Activated CD4-positive, alpha-beta T cell treated with anti-CD3 and anti-CD28 coated beads, Interleukin-2, amount 50 U/mL, for 1 hour (primary cell): ENCODE measurements around the gene ASB16.
"Not testable (repeated sequence)": the region's sequence is repeated elsewhere in the genome, so short reads cannot be mapped to it uniquely, and the experiment has no call there.

Experiments used
- DNase-seq: peaks from one replicate; pipeline ENCODE4 v3.0.0-alpha.2; 2020

ASB16 gene

DNA sequence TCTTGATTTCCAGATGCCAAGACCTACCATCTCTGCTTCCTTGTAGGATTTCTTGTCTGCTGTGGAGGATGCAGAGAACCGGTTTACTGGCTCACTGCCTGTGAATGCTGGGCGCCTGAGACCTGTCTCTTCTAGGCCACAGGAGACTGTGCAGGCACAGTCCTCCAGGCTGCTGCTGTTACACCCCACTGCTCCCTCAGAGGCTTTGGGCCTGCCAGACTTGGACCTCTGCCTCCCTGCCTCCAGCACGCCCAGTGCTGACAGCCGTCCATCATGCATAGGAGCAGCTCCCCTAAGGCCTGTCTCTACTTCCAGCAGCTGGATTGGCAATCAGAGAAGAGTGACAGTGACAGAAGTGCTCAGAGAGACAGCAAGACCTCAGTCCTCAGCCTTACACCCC lies 22.7 kb upstream of the ASB16 start:
- DNase-seq: no peak

DNA sequence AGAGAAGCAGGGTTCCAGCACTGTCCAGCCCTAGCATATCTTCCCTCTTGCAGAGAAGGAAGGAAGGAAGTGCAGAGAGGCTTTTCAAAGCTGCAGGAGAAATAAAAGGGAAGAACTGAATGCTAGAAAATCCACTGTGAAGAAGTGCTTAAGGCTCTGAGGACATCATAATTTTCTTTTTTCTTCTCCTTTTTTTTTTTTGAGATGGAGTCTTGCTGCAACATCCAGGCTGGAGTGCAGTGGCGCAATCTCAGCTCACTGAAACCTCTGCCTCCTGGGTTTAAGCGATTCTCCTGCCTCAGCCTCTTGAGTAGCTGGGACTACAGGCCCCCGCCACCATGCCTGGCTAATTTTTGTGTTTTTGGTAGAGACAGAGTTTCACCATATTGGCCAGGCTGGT lies 21.4 kb upstream of the ASB16 start:
- DNase-seq: not testable (repeated sequence)

DNA sequence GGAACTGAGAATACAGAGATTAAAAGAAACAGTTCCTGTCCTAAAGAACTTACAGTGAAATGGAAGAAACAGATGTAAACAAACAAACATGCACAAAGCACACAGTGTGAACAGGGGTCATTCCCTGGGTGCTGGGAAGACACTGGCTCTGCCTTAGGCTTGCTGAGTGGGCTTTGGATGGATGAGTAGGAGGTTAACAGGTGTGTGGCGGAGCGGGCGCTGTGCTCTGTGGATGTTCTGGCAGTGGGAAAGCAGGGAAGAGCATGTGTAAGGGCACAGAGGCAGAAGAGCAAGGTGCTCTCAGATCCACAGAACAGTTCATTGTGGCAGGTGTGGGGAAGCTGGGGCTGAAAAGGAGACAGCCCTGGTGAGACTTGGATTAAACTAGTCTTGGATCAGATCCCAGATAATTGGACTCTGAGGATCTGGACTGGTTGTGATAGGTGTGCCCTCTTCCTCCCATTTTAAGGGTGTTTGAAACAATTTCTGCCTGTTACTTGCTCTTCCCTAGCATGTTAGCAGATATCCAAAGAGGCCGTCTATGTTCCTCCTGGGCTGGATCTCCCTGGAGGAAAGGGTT lies 20.7 kb upstream of the ASB16 start:
- DNase-seq: no peak

DNA sequence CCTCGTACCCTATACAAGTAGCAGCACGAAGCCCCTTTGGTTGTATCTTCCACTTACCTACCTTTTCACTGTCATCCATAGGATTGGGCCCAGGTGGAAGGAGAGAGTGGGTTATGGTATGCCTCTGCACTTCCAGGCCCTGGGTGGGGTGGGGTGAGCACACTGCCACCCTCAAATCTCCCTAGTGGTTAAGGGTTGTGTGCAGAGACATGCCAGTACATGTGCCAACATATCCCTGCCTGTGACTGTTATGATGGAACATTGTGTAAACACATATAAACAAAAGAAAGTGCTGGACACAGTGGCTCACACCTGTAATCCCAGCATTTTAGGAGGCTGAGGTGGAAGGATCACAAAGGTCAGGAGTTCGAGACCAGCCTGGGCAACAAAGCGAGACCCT lies 17.6 kb upstream of the ASB16 start:
- DNase-seq: no peak

DNA sequence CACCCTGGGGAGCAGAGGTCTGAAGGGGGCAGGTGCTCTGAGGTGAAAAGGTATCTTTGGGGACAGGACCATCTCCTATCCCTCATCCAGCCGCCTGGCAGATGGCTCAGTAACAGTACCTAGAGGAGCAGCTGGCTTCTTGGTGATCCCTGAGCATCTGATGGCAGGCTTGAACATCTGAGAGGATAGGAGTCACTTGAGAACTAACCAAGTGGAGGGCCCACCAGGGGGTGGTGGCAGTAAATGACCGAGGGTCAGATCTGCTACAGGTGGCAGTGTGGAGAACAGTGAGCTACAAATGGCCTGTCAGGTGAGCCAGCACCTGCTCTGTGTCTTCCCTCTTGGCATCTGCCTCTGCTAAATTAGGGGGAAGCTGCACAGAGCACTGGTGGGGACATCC lies 15.0 kb upstream of the ASB16 start:
- DNase-seq: no peak

DNA sequence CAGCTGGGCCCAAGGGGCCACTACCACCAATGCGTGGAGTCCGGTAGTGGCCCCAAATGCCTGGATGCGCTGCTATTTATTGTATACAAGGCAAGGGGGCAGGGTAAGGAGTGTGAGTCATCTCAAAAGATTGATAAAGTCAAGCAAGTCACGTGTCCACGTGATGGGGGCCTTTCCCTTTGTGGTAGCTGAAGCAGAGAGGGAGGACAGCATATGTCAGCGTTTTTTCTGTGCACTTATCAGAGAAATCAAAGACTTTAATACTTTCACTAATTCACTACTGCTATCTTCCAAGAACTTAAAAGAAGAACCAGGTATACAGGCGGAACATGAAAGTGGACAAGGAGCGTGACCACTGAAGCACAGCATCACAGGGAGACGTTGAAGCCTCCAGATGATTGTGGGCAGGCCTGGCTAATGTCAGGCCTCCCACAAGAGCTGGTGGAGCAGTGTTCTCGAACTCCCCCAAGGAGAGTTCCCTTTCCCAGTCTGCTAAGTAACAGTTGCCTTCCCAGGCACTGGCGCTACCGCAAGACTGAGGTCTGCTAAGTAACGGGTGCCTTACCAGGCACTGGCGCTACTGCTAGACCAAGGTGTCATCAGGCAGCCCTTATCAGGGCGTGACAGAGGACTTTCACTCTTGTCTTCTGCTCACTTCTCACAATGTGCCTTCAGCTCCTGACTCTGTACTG lies 10.8 kb upstream of the ASB16 start:
- peak; percentile 24 for DNase-seq

DNA sequence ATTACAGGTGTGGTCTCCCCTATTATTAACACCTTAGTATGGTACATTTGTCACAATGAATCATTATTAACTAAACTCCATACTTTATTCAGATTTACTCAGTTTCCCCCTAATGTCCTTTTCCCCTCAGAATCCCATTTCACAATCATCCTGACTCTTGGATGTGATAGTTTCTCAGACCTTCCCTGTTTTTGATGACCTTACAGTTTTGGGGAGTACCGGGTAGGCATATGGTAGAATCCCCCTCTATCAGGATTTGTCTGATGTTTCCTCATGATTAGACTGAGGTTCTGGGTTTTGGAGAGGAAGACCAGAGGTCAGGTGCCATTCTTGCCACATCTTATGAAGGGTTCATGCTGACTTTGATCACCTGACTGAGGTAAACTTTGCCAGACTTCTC lies 6.0 kb upstream of the ASB16 start:
- no peak for DNase-seq

DNA sequence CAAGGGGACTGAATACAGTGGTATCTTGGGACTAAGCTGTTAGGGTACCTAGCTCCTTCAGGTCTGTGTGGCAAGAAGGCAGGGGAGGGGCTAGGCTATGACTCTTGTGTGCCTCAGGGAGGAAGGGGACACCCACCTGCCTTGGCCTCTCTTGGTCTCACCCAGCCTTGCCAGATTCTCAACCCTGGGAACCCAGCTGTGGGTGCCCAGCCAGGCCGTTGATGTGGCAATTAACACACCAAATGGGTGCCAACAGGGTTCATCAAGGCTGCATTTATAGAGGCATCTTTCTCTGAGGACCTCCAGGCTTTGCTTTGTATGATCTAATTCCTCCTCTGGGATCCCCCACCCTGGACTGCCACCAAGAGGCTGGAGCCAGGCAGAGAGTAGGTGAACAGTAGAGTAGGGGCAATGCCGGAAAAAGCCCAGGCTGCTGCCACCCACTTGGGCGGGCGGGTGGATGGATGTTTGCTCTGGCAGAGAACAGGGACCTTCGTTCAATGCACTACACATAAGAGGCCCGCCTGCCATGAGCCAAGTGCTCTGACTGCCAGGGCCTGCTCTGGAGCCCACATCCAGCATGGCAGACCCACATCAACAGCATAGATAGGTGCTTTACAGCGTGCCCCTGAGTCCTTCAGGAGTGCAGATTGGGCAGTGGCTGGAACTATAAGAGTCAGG lies 3.2 kb upstream of the ASB16 start:
- DNase-seq: no peak

DNA sequence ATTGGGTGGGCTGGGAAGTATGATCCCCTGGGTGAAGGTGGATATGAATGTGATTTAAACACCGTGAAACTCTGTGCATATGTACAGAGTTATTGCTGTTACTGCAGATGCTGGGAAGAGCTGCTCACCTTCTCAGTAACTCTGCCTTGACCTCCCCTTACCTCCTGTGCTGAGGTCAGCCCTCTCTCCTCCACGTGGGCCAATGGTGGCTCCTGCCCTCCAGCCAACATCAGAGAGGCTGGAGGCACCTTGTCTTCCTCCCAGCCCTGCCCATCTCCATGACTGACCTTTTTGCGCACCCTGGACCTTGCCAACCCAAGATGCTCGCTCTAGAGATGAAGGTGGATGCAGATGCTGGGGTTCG lies 387 bp upstream of the ASB16 start:
- DNase-seq: no peak

DNA sequence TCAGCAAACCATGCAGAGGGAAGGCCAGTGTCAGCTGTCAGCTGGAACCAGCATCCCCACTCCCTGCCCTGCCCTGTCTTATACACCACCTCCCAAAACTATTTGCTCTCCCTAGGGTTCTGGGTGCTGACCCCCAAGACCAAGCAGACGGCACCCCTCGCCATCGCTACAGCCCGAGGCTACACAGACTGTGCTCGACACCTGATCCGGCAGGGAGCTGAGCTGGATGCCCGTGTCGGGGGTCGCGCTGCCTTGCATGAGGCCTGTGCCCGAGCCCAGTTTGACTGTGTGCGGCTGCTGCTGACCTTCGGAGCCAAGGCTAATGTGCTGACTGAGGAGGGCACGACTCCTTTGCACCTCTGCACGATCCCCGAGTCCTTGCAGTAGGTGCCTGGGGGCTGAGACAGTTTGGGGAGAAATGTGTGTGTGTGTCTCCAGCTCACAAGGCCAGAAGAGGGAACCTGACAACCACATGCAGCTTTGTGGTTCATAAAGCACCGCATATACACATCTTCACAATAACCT lies 1.5 kb downstream of the ASB16 start:
- no peak for DNase-seq

DNA sequence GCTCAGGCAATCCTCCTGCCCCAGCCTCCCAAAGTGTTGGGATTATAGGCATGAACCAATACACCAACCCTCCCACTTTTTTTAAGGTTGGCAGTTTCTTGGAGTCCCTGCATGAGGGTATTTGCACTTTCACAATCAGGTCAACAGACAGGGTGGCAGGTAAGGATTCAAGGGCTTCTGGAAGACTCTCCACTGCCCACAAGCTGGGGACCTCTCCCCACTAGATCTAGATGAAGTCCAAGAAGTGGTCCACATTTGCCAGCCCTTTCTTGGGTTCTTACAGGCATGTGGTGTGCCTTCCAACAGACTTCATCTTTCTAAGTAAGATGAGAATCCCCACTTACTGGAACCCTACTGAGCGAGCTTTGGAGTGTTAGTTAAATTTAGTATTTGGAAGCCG lies 3.9 kb downstream of the ASB16 start:
- DNase-seq: no peak

DNA sequence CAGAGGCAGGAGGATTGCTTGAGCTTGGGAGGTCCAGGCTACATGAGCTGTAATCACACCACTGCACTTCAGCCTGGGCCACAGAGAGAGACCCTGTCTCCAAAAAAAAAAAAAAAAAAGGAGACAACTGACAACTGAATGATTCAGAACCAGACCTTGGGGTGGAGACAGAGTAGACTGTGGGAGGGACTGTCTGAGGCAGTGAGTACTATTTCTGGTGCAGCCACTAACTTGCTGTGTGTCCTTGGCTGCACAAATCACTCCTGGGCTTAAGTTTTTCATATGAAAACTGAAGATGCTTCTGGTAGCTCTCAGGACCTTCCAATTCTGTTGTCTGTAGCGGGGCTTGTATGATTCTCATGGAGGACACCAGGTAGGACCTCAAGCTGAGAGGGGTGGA lies 5.8 kb downstream of the ASB16 start:
- no peak for DNase-seq

DNA sequence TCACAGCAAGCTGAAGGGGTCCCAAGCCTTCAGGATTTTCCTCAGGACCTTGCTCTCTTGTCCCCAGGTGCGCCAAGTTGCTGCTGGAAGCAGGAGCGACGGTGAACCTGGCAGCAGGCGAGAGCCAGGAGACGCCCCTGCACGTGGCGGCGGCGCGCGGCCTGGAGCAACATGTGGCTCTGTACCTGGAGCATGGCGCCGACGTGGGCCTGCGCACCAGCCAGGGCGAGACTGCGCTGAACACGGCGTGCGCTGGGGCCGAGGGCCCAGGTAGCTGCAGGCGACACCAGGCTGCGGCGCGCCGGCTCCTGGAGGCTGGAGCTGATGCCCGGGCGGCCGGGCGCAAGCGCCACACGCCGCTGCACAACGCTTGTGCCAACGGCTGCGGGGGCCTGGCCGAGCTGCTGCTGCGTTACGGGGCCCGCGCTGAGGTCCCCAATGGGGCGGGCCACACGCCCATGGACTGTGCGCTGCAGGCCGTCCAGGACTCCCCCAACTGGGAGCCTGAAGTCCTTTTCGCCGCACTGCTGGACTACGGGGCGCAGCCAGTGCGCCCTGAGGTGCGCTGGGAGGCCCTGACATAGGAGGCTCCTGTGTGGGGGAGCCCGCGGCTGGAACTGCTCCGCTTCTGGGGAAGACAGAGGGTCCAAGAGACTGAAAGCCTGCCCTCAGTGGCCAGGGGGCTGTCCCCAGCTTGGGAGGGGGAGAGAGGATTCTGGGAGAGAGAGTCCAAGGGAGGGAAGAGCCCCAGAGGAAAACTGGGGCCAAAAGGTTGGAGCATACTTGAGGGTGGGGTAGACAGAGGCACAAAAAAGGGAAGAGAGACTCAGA lies 6.4 kb downstream of the ASB16 start:
- no peak for DNase-seq

DNA sequence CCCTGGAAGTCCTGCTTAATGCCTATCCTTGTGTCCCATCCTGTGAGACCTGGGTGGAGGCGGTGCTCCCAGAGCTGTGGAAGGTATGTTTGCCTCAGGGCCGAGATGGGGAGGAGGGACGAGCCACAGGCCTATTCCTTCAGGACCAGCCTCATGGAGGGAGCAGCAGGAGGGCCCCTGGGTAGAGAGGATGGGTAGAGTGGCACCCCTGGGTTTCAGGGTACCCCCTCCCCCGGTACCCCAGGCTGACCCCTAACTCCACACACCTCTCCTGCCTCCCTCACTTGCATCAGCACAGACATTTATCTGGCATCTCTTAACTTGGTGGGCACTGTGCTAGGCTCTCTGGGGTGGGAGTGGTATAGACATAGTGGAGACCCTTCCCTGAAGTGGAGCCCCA lies 7.1 kb downstream of the ASB16 start:
- DNase-seq: no peak

DNA sequence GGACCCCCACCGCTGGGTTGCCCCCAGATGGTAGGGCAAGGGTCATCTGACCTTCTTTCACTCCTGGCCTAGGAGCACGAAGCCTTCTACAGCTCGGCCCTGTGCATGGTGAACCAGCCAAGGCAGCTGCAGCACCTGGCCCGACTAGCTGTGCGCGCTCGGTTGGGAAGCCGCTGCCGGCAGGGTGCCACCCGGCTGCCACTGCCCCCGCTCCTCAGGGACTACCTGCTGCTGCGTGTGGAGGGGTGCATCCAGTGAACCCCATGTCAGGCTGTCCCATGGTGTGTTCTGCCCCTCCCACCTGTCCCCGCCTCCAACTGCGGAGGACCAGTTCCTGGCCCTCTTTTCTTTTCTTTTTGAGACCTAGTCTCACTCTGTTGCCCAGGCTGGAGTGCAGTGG lies 7.6 kb downstream of the ASB16 start:
- no peak for DNase-seq

DNA sequence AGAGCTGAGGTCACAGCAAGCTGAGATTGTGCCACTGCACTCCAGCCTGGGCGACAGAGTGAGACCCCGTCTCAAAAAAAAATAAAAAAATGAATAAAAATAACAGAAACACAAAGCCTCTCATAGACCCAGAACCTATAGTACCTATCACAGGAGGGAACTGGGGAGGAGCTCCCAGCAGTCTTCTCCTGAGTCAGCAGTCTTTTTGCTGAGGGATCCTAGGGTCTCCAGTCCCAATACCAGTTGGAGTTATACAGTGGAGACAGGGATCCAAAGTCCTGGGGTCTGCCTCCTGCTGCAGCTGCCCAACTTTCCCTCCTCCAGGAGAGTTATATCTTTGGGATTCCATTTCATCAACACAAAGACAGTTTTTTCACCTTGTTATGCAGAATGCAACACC lies 12.5 kb downstream of the ASB16 start:
- no peak for DNase-seq

DNA sequence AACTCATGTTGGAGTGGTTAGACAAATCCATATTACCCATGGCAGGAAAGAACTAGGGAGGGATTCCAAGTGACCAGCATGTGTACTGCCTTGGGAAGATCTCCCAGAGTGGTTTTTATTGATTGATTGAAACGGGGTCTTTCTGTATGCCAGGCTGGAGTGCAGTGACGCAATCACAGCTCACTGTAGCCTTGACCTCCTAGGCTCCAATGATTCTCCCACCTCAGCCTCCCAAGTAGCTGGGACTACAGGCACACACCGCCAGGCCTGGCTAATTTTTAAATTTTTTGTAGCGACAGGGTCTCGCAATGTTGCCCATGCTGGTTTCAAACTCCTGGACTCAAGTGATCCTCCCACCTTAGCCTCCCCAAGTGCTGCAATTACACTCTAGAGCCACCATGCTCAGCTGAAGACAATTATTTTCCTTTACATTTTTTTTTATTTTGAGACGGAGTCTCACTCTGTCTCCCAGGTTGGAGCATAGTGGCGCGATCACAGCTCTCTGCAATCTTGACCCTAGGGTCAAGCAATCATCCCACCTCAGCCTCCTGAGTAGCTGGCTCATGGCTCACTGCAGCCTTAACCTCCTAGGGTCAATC lies 13.8 kb downstream of the ASB16 start:
- no peak for DNase-seq

DNA sequence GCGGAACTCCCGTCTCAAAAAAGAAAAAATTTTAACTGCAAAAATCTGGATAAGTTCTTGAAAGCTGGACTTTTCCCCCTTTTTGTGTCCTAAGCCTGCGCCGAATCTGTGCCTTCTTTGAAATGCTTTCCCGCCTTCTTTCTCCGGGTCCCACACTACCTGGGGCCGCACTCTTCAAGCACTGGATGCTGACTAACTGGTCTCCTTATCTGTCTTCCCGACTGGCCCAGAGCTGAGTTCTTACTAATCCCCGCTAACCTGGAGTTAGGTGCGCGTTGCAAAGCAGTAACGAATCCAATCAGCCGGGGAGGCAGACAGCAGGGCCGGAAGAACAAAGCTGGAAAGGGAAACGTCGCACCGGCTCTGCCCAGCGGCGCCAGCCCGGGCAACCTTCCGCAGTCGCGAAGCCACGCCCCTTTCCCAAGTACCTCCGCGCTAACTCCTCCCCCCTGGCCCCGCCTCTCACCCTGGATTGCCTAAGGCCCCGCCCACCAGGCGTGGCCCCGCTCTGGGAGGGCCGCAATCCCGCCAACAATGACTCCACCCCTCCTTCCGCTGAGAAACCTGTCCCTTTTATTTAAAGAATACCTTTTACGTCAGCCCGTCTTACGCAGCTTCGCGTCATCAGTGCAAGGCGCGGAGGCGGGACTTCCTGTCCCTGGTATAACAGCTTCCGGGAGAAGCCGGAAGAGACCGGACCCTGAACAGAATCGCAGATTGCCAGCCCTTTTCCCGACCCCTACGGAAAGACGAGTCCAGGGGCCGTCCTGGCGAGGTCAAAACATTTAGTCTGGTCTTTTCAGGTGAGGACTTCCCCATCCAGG lies 16.0 kb downstream of the ASB16 start, which contains the start of gene TMUB2:
TMUB2 (plus strand) TSS at position 666 of the 824 bp plus-strand sequence. CDS start 737 bp downstream, outside the sequence.
- DNase-seq: peak; percentile 100

DNA sequence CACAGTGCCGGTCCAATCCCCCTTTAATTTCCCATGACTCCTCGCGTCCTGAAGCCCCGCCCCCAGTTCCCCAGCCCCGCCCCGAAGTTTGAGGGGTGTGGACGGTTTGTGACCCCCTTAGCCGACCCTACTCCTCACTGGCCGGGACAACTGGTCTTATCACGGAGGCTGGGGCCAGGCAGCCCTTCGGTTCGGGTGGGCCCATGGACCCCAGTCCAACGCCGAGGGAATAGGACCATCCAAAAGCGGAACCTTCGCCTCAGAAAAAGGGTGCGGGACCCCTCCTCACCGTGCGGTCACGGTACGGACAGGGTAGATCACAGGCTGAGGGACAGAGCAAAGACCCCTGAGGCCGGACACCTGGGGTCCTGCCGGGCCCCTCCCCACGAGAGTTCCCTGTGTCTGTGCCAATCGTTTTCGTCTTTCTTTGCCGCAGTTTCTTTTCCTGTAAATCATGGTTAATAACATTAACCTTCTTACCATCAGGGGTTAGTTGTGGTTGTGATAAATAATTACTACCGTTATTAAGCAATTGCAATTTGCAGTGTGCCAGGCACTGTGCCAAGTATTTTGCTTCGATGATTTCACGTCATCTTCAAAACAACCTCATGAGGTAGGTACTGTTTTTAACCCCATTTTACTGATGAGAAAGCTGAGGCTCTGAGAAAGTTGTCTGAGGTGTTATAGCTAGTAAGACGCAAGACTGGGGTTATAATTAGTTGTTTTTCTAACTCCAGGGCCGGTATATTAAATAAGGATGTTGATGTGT lies 16.8 kb downstream of the ASB16 start:
- peak; percentile 32 for DNase-seq

DNA sequence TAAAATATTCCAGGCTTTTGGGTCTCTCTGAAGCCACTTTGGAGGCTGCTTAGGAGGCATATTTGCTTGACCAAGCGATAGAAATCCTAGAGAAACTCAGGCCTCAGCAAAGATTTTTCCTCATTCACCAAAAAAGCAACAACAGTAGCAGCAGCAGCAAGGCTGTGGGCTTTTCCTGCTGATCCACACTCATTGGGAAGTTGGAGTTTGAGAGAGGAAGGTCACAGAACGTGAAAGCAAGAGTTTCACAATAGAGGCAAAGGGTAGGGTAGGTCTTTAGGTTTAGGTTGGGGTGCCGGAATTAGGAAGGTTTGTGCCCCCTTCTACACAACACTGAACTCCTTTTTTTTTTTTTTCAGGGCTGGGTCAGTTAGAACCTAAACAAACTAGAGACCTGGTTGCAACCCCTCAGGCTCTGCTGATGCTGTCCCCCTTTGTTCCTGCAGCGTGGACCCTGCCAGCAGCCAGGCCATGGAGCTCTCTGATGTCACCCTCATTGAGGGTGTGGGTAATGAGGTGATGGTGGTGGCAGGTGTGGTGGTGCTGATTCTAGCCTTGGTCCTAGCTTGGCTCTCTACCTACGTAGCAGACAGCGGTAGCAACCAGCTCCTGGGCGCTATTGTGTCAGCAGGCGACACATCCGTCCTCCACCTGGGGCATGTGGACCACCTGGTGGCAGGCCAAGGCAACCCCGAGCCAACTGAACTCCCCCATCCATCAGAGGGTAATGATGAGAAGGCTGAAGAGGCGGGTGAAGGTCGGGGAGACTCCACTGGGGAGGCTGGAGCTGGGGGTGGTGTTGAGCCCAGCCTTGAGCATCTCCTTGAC lies 18.3 kb downstream of the ASB16 start:
- DNase-seq: no peak
